HepG2 (cell line): Measurements from ENCODE around the gene MAPK6. TPM values are rescaled to one million over a fixed set of nuclear protein-coding genes. Genes with fewer than 3 reads are reported as not detected.

ENCODE experiments used
- ATAC-seq: fragments of 200-7000 bp; cut with Tn5 transposase; 3 replicates; pipeline ENCODE4 v1.9.1; 2020; ENCODE audit warnings: mild to moderate bottlenecking, moderate library complexity
- BruUV-seq: library from RNA; stranded (reverse); fragments of 400-500 nt; replicated peaks from 2 replicates; lab custom pipeline; 2021; lab: Mats Ljungman, UMichigan
- CTCF ChIA-PET: fragments of 300-600 bp; formaldehyde crosslinking; extraction: SDS; loops from one replicate; lab custom pipeline; 2021; ENCODE audit warnings: low total read pairs, inconsistent platforms, low intra/inter-chr PET ratio; lab: Yijun Ruan, JAX
- POLR2A ChIA-PET: fragments of 350-600 bp; sonication (Branson Sonifier 250); formaldehyde crosslinking; loops from one replicate; lab custom pipeline; 2020; ENCODE audit warnings: antibody characterized with exemption, inconsistent platforms; lab: Yijun Ruan, JAX
- DNase-seq: peaks from one replicate; pipeline ENCODE4 v3.0.0-alpha.2; 2015; ENCODE audit warnings: low spot score
- FAIRE-seq: peaks from 3 replicates; lab custom pipeline; 2011; peaks lifted over from hg19 to GRCh38; lab: Jason Lieb, UNC
- H2AFZ ChIP-seq: one replicate; pipeline ENCODE4 v1.6.1; 2011; ENCODE audit warnings: low read length, inconsistent platforms
- H3K27ac ChIP-seq: fragments of 300-600 bp; 3 replicates; pipeline ENCODE4 v1.8.0; 2011; ENCODE audit warnings: mixed run types, mild to moderate bottlenecking, mixed read lengths, low read length, inconsistent platforms; ENCODE audit not compliant: insufficient read depth; ENCODE audit errors: extremely low read length
- H3K27me3 ChIP-seq, 2 experiments: fragments of 200-600 bp in 1 of 2; 2 replicates in 1 of 2; 3 replicates in 1 of 2; pipeline versions ENCODE4 v1.6.0 to v1.8.0; 2011; ENCODE audit warnings: low read length in 2 of 2, mild to moderate bottlenecking in 2 of 2, moderate library complexity in 2 of 2, inconsistent platforms in 1 of 2; ENCODE audit not compliant: insufficient read depth in 2 of 2, control insufficient read depth in 1 of 2
- H3K36me3 ChIP-seq, 2 experiments: fragments of 200-600 bp in 1 of 2; replicated peaks in 1 of 2; 2 replicates in 1 of 2; 3 replicates in 1 of 2; pipeline versions ENCODE4 v1.5.1 to v1.8.0; 2011; ENCODE audit warnings: low read length in 2 of 2, inconsistent platforms in 1 of 2; ENCODE audit not compliant: insufficient read depth in 2 of 2, control insufficient read depth in 1 of 2
- H3K4me1 ChIP-seq: 2 replicates; pipeline ENCODE4 v1.5.1; 2012; ENCODE audit warnings: low read length, inconsistent platforms; ENCODE audit not compliant: insufficient read depth
- H3K4me2 ChIP-seq: 2 replicates; pipeline ENCODE4 v1.6.0; 2011; ENCODE audit warnings: low read depth, low read length, inconsistent platforms
- H3K4me3 ChIP-seq, 3 experiments: fragments of 200-600 bp in 1 of 3; sonication (generic), shearing (Covaris generic) in 1 of 3; replicated peaks in 1 of 3; 2 replicates each; pipeline ENCODE4 v1.5.1; 2011 to 2016; ENCODE audit warnings: low read length in 3 of 3, inconsistent platforms in 2 of 3, low read depth in 2 of 3, mild to moderate bottlenecking in 2 of 3, control low read depth in 1 of 3, mixed read lengths in 1 of 3; ENCODE audit not compliant: insufficient read depth in 1 of 3
- H3K79me2 ChIP-seq: one replicate; pipeline ENCODE4 v1.6.1; 2011; ENCODE audit warnings: low read length, inconsistent platforms; ENCODE audit not compliant: insufficient read depth
- H3K9ac ChIP-seq: 2 replicates; pipeline ENCODE4 v1.6.0; 2011; ENCODE audit warnings: mild to moderate bottlenecking, low read depth, low read length, inconsistent platforms; ENCODE audit not compliant: insufficient read depth
- H3K9me3 ChIP-seq: 2 replicates; pipeline ENCODE4 v1.5.1; 2012; ENCODE audit warnings: mild to moderate bottlenecking, low read length
- H4K20me1 ChIP-seq: 2 replicates; pipeline ENCODE4 v1.6.0; 2011; ENCODE audit warnings: inconsistent platforms, mild to moderate bottlenecking, low read length, moderate library complexity; ENCODE audit not compliant: insufficient read depth
- MAFF ChIP-seq: IDR thresholded peaks from 2 replicates; pipeline ENCODE4 v1.6.1; 2011; ENCODE audit warnings: low read depth, low read length, improper control_type of control experiment
- MAFK ChIP-seq, 2 experiments: IDR thresholded peaks in 1 of 2; conservative IDR thresholded peaks in 1 of 2; 2 replicates each; pipeline ENCODE4 v1.6.1; 2011; ENCODE audit warnings: improper control_type of control experiment in 2 of 2, low read length in 2 of 2
- WGBS: methylation state at CpG from one replicate; pipeline ENCODE4 v1.1.6; 2017; ENCODE audit warnings: low lambda C conversion rate; 5-methylcytosine and 5-hydroxymethylcytosine counted together
- in situ Hi-C: cut with HindIII; loops from 2 replicates; pipeline ENCODE4 v1.10.0; 2017; ENCODE audit warnings: low pct_unique_long_range_greater_than_20kb; ENCODE audit not compliant: extremely low pct_ligation_motif_present
- intact Hi-C: fragments of 100-400 bp; cut with micrococcal nuclease; formaldehyde crosslinking; loops from one replicate; pipeline ENCODE4 v1.10.0; 2022; ENCODE audit not compliant: unreplicated experiment
- polyA plus RNA-seq, 8 experiments: library from polyadenylated mRNA; depleted of rRNA in 3 of 8; stranded (reverse) in 7 of 8; unstranded in 1 of 8; fragments of >200 nt; fragmentation: Illumina TruSeq in 4 of 8; extraction: Trizol in 4 of 8; gene quantifications; 2 replicates each; pipeline versions ENCODE4 v1.2.1 to v1.2.3, GENCODE V29; 2011 to 2016; ENCODE audit warnings: low read depth in 4 of 8, missing spikeins in 1 of 8, mixed read lengths in 1 of 8; ENCODE audit not compliant: insufficient read depth in 1 of 8
- total RNA-seq, 5 experiments: library from RNA; depleted of rRNA; stranded (reverse); fragments of >200 nt; fragmentation: Illumina TruSeq; extraction: Trizol; gene quantifications; 2 replicates each; pipeline ENCODE4 v1.2.3, GENCODE V29; 2016; ENCODE audit warnings: low read depth in 1 of 5
- TF ChIP-seq, protein P1 (sequence below): sonication (generic); formaldehyde crosslinking; IDR thresholded peaks from 2 replicates; pipeline ENCODE4; 2020; ENCODE audit warnings: missing genetic modification reagents, mild to moderate bottlenecking, borderline replicate concordance

The MAPK6 gene
- total and polyA plus RNA-seq, 2 of the 13 experiments (the other 11 are each of a cell fraction or from before 2014, with no cell fraction given) = 89.5 to 99.7 TPM

DNA sequence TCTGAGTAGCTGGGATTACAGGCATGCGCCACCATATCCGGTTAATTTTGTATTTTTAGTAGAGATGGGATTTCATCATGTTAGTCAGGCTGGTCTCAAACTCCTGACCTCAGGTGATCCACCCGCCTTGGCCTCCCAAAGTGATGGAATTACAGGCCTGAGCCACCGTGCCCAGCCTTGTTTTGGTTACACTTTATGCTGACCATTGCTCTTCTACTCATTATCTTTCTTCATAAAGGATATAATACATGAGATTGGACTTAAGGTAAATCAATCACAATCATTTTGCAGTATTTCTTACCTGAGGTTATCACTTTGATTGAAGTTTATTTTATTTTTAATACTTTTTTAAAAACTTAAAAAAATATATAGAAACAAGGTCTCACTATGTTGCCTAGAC is 45.2 kb upstream of the MAPK6 start:
- H3K4me1 ChIP-seq = peaks cover 28% of the 10 kb centered on the region
- H3K79me2 ChIP-seq = peaks cover 35% of the 10 kb centered on the region
- no peaks in the 10 kb centered on the region; a peak in 1 of 5 replicates for H3K27me3 ChIP-seq
- H3K27ac ChIP-seq = no peak overlapping the region
- BruUV-seq = no TSS peak
- no peak for DNase-seq
- H4K20me1 ChIP-seq = no peaks in the 10 kb centered on the region
- no peak overlapping the region for H3K4me2 ChIP-seq
- 96% methylated on average over 4 of the region's 4 CpGs for WGBS
- H3K9ac ChIP-seq = no peak overlapping the region
- ChIA-PET CTCF (no interaction called here), POLR2A (interaction anchor here (2.9 kb wide), 1 partner anchor 19 kb away, joined by 15 read pairs; no protein-coding TSS in a partner anchor)
- intact Hi-C loops = no loop called here
- 0 out of 2 replicates have a peak, but pooled peaks have one; percentile 20 for TF ChIP-seq MAFF
- peak in 1 of 2 experiments; percentile 55; a peak in 3 of 4 replicates for TF ChIP-seq MAFK (conservative IDR thresholded peaks at IDR 0.05 in 1 of 2, IDR thresholded peaks at IDR 0.05 in 1 of 2; ENCODE audit: low read length in 2 of 2)
- TF ChIP-seq, protein P1, sequence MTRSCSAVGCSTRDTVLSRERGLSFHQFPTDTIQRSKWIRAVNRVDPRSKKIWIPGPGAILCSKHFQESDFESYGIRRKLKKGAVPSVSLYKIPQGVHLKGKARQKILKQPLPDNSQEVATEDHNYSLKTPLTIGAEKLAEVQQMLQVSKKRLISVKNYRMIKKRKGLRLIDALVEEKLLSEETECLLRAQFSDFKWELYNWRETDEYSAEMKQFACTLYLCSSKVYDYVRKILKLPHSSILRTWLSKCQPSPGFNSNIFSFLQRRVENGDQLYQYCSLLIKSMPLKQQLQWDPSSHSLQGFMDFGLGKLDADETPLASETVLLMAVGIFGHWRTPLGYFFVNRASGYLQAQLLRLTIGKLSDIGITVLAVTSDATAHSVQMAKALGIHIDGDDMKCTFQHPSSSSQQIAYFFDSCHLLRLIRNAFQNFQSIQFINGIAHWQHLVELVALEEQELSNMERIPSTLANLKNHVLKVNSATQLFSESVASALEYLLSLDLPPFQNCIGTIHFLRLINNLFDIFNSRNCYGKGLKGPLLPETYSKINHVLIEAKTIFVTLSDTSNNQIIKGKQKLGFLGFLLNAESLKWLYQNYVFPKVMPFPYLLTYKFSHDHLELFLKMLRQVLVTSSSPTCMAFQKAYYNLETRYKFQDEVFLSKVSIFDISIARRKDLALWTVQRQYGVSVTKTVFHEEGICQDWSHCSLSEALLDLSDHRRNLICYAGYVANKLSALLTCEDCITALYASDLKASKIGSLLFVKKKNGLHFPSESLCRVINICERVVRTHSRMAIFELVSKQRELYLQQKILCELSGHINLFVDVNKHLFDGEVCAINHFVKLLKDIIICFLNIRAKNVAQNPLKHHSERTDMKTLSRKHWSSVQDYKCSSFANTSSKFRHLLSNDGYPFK (CRISPR knock-in tag) = no peak
- FAIRE-seq = no peak
- no peaks in the 10 kb centered on the region for H3K9me3 ChIP-seq
- H3K4me3 ChIP-seq = no peak overlapping the region
- 0 out of 5 replicates have a peak, but pooled peaks cover 0 to under 1% of the 10 kb centered on the region in 2 experiments for H3K36me3 ChIP-seq
- in situ Hi-C loops = no loop called here
- ATAC-seq = no peak
- H2AFZ ChIP-seq = no peak overlapping the region
